GM23338 (cell line): ENCODE measurements around the gene BTN2A1. TPM values are rescaled to one million over a fixed set of nuclear protein-coding genes. Genes with fewer than 3 reads are reported as not detected.

Experiments used
- ATAC-seq: fragments of 200-7000 bp; cut with Tn5 transposase; 3 replicates; pipeline ENCODE4 v1.9.1; 2020
- DNase-seq: peaks from one replicate; pipeline ENCODE4 v3.0.0-alpha.2; 2015; ENCODE audit warnings: low spot score
- H2AFZ ChIP-seq: fragments of 200-600 bp; sonication (generic); 2 replicates; pipeline ENCODE4 v1.8.0; 2016; ENCODE audit warnings: antibody characterized with exemption, mild to moderate bottlenecking, moderate library complexity
- H3F3A ChIP-seq: fragments of 200-600 bp; sonication (generic); replicated peaks from 2 replicates; pipeline ENCODE4 v1.8.0; 2017; ENCODE audit warnings: antibody characterized with exemption, mixed run types, low read depth
- H3K27ac ChIP-seq: fragments of 200-600 bp; sonication (generic); 2 replicates; pipeline ENCODE4 v1.6.1; 2016; ENCODE audit warnings: low read depth
- H3K27me3 ChIP-seq: fragments of 200-600 bp; sonication (generic); 2 replicates; pipeline ENCODE4 v1.8.0; 2016; ENCODE audit warnings: mild to moderate bottlenecking, mixed run types, moderate library complexity; ENCODE audit not compliant: insufficient read depth
- H3K36me3 ChIP-seq: fragments of 200-600 bp; sonication (generic); 2 replicates; pipeline ENCODE4 v1.8.0; 2016; ENCODE audit warnings: mild to moderate bottlenecking; ENCODE audit not compliant: insufficient read depth
- H3K4me1 ChIP-seq: fragments of 200-600 bp; sonication (generic); 2 replicates; pipeline ENCODE4 v1.8.0; 2016; ENCODE audit warnings: mild to moderate bottlenecking, moderate library complexity; ENCODE audit not compliant: insufficient read depth
- H3K4me2 ChIP-seq: fragments of 200-600 bp; sonication (generic); 2 replicates; pipeline ENCODE4 v1.7.1; 2017; ENCODE audit warnings: mixed run types
- H3K4me3 ChIP-seq: fragments of 200-600 bp; sonication (generic); 2 replicates; pipeline ENCODE4 v1.6.1; 2016; ENCODE audit warnings: mixed run types
- H3K79me2 ChIP-seq: fragments of 200-600 bp; sonication (generic); replicated peaks from 2 replicates; pipeline ENCODE4 v1.8.0; 2017; ENCODE audit warnings: mild to moderate bottlenecking; ENCODE audit not compliant: insufficient read depth
- H3K9me2 ChIP-seq: fragments of 200-600 bp; sonication (generic); 2 replicates; pipeline ENCODE4 v1.8.0; 2017; ENCODE audit not compliant: insufficient read depth
- H4K20me1 ChIP-seq: fragments of 200-600 bp; sonication (generic); replicated peaks from 2 replicates; pipeline ENCODE4 v1.8.0; 2017; ENCODE audit warnings: mild to moderate bottlenecking; ENCODE audit not compliant: insufficient read depth
- H3K27ac Mint-ChIP-seq: 2 replicates; pipeline ENCODE4 v1.8.0; 2020; ENCODE audit warnings: inconsistent platforms, mild to moderate bottlenecking, moderate library complexity, mixed read lengths
- H3K27me3 Mint-ChIP-seq: 3 replicates; pipeline ENCODE4 v1.8.0; 2022; ENCODE audit warnings: low read depth, mild to moderate bottlenecking, moderate library complexity, mixed read lengths, inconsistent platforms; ENCODE audit not compliant: insufficient read depth, poor library complexity
- H3K36me3 Mint-ChIP-seq: 3 replicates; pipeline ENCODE4 v1.8.0; 2021; ENCODE audit warnings: low read depth, mild to moderate bottlenecking, inconsistent platforms, moderate library complexity, mixed read lengths
- H3K4me1 Mint-ChIP-seq: 3 replicates; pipeline ENCODE4 v1.8.0; 2020; ENCODE audit warnings: mild to moderate bottlenecking, inconsistent platforms, mixed read lengths
- H3K4me3 Mint-ChIP-seq: 3 replicates; pipeline ENCODE4 v1.8.0; 2021; ENCODE audit warnings: moderate library complexity, mild to moderate bottlenecking, inconsistent platforms, mixed read lengths
- H3K9me3 Mint-ChIP-seq: 3 replicates; pipeline ENCODE4 v1.8.0; 2020; ENCODE audit warnings: moderate library complexity, mild to moderate bottlenecking, inconsistent platforms, mixed read lengths
- CREB1 ChIP-seq: fragments of 250-450 bp; sonication (Bioruptor Pico); IDR thresholded peaks from 2 replicates; pipeline ENCODE4 v1.5.0; 2020; ENCODE audit warnings: low read depth, mild to moderate bottlenecking, moderate library complexity
- JUNB ChIP-seq: IDR thresholded peaks from one replicate; pipeline ENCODE4 v1.6.1; 2016; ENCODE audit warnings: antibody characterized with exemption; ENCODE audit not compliant: unreplicated experiment
- NANOG ChIP-seq: IDR thresholded peaks from 2 replicates; pipeline ENCODE4 v1.6.1; 2016; ENCODE audit warnings: antibody characterized with exemption, borderline replicate concordance
- POLR2AphosphoS5 ChIP-seq: IDR thresholded peaks from 2 replicates; pipeline ENCODE4 v1.6.1; 2016; ENCODE audit warnings: antibody characterized with exemption, low read depth
- STAT1 ChIP-seq: IDR thresholded peaks from one replicate; pipeline ENCODE4 v1.6.1; 2016; ENCODE audit warnings: antibody characterized with exemption; ENCODE audit not compliant: unreplicated experiment
- ZNF114 ChIP-seq: fragments of 250-450 bp; sonication (Bioruptor Pico); IDR thresholded peaks from 2 replicates; pipeline ENCODE4 v1.5.0; 2020; ENCODE audit warnings: mild to moderate bottlenecking, moderate library complexity
- ZNF331 ChIP-seq: fragments of 250-450 bp; sonication (Bioruptor Pico); IDR thresholded peaks from 2 replicates; pipeline ENCODE4 v1.5.0; 2020; ENCODE audit warnings: low read depth, mild to moderate bottlenecking, moderate library complexity
- polyA plus RNA-seq: library from polyadenylated mRNA; unstranded; fragments of >200 nt; fragmentation: Nextera tagmentation; extraction: Ambion mirVana; gene quantifications from 2 replicates; pipeline ENCODE4 v1.2.1, GENCODE V29; 2016
- total RNA-seq: library from RNA; depleted of rRNA; stranded (reverse); fragments of >200 nt; shearing (Covaris generic); gene quantifications from 2 replicates; pipeline ENCODE4 v1.2.3, GENCODE V29; 2014
- TF ChIP-seq, protein P1 (sequence below): IDR thresholded peaks from one replicate; pipeline ENCODE4 v1.6.1; 2018; ENCODE audit warnings: antibody characterized with exemption; ENCODE audit not compliant: unreplicated experiment
- TF ChIP-seq, protein P2 (sequence below): IDR thresholded peaks from 2 replicates; pipeline ENCODE4 v1.6.1; 2016; ENCODE audit warnings: antibody characterized with exemption
- TF ChIP-seq, protein P3 (sequence below): fragments of 250-450 bp; sonication (Bioruptor Pico); IDR thresholded peaks from 2 replicates; pipeline ENCODE4 v1.5.0; 2020; ENCODE audit warnings: mild to moderate bottlenecking, moderate library complexity

BTN2A1 gene
- total and polyA plus RNA-seq, 2 experiments from 2014 or later: 6.3 to 7.0 TPM

DNA sequence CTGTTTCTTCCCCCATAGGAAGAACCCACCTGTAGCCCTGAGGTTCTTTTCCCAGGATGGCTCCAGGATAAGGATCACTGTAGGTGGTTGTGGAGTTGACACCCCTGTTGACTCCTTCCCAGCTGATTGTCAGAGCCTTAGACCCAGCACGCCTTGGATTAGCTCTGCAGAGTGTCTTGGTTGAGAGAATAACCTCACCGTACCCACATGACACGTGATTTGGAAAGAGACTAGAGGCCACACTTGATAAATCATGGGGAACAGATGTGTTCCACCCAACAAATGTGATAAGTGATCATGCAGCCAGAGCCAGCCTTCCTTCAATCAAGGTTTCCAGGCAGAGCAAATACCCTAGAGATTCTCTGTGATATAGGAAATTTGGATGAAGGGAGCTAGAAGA, 43.5 kb upstream of the BTN2A1 start (continued):
- TF ChIP-seq ZNF331 (CRISPR knock-in tag): no peak
- TF ChIP-seq, protein P1, sequence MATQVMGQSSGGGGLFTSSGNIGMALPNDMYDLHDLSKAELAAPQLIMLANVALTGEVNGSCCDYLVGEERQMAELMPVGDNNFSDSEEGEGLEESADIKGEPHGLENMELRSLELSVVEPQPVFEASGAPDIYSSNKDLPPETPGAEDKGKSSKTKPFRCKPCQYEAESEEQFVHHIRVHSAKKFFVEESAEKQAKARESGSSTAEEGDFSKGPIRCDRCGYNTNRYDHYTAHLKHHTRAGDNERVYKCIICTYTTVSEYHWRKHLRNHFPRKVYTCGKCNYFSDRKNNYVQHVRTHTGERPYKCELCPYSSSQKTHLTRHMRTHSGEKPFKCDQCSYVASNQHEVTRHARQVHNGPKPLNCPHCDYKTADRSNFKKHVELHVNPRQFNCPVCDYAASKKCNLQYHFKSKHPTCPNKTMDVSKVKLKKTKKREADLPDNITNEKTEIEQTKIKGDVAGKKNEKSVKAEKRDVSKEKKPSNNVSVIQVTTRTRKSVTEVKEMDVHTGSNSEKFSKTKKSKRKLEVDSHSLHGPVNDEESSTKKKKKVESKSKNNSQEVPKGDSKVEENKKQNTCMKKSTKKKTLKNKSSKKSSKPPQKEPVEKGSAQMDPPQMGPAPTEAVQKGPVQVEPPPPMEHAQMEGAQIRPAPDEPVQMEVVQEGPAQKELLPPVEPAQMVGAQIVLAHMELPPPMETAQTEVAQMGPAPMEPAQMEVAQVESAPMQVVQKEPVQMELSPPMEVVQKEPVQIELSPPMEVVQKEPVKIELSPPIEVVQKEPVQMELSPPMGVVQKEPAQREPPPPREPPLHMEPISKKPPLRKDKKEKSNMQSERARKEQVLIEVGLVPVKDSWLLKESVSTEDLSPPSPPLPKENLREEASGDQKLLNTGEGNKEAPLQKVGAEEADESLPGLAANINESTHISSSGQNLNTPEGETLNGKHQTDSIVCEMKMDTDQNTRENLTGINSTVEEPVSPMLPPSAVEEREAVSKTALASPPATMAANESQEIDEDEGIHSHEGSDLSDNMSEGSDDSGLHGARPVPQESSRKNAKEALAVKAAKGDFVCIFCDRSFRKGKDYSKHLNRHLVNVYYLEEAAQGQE: no peak

DNA sequence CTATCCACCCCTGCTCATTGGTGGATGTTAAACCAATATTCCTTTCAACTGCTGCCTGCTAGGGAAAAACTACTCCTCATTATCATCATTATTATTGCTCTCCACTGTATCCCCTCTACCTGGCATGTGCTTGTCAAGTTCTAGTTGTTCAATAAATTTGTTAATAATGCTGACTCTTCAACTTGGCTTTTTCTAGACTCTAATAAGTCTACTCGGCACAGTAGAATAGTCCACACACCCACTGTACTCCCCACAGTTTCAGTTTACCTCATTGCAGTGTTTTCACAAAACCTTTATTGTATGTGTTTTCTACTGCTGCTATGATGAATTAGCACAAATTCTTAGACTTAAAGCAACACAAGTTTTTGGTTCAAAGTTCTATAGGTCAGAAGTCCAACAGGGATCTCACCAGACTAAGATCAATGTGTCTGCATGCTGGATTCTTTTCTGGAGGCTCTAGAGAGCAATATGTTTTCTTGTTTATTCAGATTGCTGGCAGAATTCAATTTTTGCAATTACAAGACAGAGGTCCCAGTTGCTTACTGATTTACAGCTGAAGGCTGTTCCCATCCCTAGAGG, 42.6 kb upstream of the BTN2A1 start:
- H3K9me2 ChIP-seq: 0 out of 2 replicates have a peak, but pooled peaks cover 3% of the 10 kb centered on the region
- no peak overlapping the region for H2AFZ ChIP-seq
- H3K36me3 ChIP-seq: no peaks in the 10 kb centered on the region
- no peaks in the 10 kb centered on the region for H3K27me3 Mint-ChIP-seq
- no peak overlapping the region for H3K4me3 ChIP-seq
- ATAC-seq: no peak
- H3F3A ChIP-seq: 0 out of 2 replicates have a peak, but pooled peaks cover 4% of the 10 kb centered on the region
- no peak overlapping the region for H3K4me3 Mint-ChIP-seq
- H3K36me3 Mint-ChIP-seq: peaks cover 10% of the 10 kb centered on the region; the same call in 2 of the 3 replicates
- no peak for DNase-seq
- peaks cover 23% of the 10 kb centered on the region for H3K9me3 Mint-ChIP-seq
- no peak overlapping the region for H3K27ac Mint-ChIP-seq
- no peaks in the 10 kb centered on the region for H3K27me3 ChIP-seq
- H3K4me1 Mint-ChIP-seq: no peaks in the 10 kb centered on the region; the same call in 1 of the 3 replicates
- H4K20me1 ChIP-seq: no peaks in the 10 kb centered on the region
- no peaks in the 10 kb centered on the region; the same call in 1 of the 2 replicates for H3K4me1 ChIP-seq
- H3K27ac ChIP-seq: no peak overlapping the region
- H3K79me2 ChIP-seq: no peaks in the 10 kb centered on the region
- no peak overlapping the region for H3K4me2 ChIP-seq
- no peak for TF ChIP-seq POLR2AphosphoS5
- no peak for TF ChIP-seq ZNF114 (CRISPR knock-in tag)
- TF ChIP-seq, protein P2, sequence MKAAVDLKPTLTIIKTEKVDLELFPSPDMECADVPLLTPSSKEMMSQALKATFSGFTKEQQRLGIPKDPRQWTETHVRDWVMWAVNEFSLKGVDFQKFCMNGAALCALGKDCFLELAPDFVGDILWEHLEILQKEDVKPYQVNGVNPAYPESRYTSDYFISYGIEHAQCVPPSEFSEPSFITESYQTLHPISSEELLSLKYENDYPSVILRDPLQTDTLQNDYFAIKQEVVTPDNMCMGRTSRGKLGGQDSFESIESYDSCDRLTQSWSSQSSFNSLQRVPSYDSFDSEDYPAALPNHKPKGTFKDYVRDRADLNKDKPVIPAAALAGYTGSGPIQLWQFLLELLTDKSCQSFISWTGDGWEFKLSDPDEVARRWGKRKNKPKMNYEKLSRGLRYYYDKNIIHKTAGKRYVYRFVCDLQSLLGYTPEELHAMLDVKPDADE: no peak
- TF ChIP-seq, protein P3, sequence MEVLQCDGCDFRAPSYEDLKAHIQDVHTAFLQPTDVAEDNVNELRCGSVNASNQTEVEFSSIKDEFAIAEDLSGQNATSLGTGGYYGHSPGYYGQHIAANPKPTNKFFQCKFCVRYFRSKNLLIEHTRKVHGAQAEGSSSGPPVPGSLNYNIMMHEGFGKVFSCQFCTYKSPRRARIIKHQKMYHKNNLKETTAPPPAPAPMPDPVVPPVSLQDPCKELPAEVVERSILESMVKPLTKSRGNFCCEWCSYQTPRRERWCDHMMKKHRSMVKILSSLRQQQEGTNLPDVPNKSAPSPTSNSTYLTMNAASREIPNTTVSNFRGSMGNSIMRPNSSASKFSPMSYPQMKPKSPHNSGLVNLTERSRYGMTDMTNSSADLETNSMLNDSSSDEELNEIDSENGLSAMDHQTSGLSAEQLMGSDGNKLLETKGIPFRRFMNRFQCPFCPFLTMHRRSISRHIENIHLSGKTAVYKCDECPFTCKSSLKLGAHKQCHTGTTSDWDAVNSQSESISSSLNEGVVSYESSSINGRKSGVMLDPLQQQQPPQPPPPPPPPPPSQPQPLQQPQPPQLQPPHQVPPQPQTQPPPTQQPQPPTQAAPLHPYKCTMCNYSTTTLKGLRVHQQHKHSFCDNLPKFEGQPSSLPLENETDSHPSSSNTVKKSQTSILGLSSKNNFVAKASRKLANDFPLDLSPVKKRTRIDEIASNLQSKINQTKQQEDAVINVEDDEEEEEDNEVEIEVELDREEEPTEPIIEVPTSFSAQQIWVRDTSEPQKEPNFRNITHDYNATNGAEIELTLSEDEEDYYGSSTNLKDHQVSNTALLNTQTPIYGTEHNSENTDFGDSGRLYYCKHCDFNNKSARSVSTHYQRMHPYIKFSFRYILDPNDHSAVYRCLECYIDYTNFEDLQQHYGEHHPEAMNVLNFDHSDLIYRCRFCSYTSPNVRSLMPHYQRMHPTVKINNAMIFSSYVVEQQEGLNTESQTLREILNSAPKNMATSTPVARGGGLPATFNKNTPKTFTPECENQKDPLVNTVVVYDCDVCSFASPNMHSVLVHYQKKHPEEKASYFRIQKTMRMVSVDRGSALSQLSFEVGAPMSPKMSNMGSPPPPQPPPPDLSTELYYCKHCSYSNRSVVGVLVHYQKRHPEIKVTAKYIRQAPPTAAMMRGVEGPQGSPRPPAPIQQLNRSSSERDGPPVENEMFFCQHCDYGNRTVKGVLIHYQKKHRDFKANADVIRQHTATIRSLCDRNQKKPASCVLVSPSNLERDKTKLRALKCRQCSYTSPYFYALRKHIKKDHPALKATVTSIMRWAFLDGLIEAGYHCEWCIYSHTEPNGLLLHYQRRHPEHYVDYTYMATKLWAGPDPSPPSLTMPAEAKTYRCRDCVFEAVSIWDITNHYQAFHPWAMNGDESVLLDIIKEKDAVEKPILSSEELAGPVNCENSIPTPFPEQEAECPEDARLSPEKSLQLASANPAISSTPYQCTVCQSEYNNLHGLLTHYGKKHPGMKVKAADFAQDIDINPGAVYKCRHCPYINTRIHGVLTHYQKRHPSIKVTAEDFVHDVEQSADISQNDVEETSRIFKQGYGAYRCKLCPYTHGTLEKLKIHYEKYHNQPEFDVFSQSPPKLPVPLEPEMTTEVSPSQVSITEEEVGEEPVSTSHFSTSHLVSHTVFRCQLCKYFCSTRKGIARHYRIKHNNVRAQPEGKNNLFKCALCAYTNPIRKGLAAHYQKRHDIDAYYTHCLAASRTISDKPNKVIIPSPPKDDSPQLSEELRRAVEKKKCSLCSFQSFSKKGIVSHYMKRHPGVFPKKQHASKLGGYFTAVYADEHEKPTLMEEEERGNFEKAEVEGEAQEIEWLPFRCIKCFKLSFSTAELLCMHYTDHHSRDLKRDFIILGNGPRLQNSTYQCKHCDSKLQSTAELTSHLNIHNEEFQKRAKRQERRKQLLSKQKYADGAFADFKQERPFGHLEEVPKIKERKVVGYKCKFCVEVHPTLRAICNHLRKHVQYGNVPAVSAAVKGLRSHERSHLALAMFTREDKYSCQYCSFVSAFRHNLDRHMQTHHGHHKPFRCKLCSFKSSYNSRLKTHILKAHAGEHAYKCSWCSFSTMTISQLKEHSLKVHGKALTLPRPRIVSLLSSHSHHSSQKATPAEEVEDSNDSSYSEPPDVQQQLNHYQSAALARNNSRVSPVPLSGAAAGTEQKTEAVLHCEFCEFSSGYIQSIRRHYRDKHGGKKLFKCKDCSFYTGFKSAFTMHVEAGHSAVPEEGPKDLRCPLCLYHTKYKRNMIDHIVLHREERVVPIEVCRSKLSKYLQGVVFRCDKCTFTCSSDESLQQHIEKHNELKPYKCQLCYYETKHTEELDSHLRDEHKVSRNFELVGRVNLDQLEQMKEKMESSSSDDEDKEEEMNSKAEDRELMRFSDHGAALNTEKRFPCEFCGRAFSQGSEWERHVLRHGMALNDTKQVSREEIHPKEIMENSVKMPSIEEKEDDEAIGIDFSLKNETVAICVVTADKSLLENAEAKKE (CRISPR knock-in tag): no peak
- TF ChIP-seq JUNB: no peak
- TF ChIP-seq, protein P1: no peak
- no peak for TF ChIP-seq STAT1
- no peak for TF ChIP-seq ZNF331 (CRISPR knock-in tag)
- TF ChIP-seq CREB1: no peak
- TF ChIP-seq NANOG: no peak
